NCI-H2081 (cell line): Measurements from ENCODE around the gene FAAH2.
"Not testable (repeated sequence)": the region's sequence is repeated elsewhere in the genome, so short reads cannot be mapped to it uniquely, and the experiment has no call there.

Source experiments
- DNase-seq, 2 experiments: peaks; one replicate each; lab custom pipeline; 2025; lab: John Stamatoyannopoulos, UW

FAAH2 gene, protein sequence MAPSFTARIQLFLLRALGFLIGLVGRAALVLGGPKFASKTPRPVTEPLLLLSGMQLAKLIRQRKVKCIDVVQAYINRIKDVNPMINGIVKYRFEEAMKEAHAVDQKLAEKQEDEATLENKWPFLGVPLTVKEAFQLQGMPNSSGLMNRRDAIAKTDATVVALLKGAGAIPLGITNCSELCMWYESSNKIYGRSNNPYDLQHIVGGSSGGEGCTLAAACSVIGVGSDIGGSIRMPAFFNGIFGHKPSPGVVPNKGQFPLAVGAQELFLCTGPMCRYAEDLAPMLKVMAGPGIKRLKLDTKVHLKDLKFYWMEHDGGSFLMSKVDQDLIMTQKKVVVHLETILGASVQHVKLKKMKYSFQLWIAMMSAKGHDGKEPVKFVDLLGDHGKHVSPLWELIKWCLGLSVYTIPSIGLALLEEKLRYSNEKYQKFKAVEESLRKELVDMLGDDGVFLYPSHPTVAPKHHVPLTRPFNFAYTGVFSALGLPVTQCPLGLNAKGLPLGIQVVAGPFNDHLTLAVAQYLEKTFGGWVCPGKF

DNA sequence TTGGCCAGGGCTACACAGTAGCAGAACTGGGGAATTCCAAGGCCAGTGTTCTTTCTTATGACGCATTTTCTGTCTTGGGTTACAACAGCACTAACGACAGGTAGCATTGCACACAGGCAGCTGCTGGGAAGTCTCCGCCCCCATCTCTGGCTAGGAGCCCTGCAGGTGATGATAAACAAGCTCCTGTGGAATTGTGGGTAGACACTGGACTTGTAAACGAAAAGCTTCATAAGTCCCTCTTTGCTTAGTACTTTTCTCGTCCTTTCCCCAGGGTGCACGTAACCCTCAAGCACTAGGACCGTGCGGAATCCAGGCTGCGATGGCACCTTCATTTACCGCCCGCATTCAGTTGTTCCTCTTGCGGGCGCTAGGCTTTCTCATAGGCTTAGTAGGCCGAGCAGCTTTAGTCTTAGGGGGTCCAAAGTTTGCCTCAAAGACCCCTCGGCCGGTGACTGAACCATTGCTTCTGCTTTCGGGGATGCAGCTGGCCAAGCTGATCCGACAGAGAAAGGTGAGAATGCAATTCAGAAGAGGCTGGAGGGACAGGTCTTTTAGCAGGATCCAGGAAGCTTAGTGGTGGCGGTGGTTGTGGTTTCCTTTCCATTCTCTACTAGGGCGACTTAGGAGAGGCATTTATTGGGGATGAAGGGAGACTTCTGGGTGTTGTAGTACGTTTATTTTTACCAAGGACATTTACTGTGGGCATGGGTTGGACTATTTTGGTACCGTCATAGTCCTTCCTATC, at the start of gene FAAH2:
TSS of gene FAAH2 (plus strand) at position 200 of the 745 bp plus-strand sequence. CDS start at position 320, 120 bp downstream.
- peak; percentile 80 to 93 for DNase-seq

DNA sequence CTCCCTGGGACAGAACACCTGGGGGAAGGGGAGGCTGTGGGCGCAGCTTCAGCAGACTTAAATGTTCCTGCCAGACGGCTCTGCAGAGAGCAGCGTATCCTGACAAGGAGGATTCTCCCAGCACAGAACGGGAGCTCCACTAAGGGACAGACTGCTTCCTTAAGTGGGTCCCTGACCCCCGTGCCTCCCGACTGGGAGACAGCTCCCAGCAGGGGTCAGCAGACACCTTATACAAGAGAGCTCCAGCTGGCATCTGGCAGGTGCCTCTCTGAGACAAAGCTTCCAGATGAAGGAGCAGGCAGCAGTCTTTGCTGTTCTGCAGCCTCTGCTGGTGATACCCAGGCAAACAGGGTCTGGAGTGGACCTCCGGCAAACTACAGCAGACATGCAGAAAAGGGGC, 44.5 kb upstream of the FAAH2 start:
- no peak for DNase-seq

DNA sequence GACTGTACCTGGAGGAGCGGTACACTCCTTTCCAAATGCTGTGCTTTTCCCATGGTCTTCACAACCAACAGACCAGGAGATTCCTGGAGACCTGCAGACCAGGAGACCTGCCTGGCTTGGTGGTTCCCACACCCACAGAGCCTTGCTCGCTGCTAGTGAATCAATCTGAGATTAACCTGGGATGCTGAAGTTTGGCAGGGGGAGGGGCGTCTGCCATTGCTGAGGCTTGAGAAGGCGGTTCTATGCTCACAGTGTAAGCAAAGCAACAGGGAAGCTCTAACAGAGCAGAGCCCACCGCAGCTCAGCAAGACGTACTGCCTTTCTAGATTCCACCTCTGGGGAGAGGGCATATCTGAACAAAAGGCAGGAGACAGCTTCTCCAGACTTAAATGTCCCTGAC, 34.5 kb upstream of the FAAH2 start:
- no peak for DNase-seq

DNA sequence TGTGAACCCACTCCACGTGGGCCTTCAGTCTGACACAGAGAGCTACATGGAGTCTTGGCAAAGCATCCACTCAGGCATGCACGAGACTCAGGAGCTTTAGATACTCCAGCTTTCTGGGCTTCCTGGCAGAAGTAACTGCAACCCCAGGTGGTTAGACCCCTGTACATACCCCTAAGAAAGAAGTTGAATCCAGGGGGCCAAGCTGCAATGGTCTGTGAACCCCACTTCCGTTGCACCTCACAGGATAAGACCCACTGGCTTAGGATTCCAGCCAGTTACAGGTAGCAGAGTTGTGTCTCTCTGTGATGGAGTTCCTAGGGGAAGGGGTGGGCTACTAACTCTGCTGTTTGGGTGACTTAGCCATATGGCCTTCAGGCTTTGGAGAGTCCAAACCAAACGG, 21.4 kb upstream of the FAAH2 start:
- DNase-seq, result no peak

DNA sequence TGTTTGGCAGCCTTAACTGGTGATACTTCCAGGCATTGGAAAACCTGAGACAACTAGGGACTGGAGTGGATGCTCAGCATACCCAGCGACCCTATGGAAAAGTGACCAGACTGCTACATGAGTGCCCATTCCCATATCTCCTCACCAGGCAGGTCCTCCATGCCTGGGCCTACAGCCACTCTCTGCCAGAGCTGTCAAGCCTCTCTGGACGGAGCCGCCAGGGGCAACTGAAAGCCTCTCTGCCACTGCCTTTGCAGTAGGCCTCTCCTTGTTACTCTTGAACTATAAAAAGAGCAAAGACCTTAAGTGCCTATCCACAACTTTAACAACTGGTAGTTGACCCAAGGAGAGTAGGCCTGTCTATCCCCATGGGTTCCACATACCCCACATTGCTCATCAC, 20.2 kb upstream of the FAAH2 start:
- no peak for DNase-seq

DNA sequence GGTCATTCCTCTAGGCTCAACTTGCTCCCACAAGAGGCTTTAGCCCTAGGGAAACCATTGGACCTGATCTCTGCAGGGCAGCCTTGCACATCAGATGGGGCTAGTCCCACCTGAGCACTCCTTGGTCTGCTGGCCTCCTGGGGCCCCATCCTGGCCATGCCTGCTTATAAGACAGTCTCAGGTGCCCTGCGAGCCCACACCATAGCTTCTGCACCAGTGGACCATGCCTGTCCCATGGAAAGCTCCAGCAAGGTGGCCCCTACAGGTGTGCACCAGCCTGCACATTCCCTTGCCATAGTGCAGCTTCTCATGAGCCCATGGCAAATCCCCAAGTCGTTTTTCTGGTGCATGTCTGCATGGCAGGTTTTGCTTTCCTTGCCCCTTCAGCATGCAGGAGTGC, 19.6 kb upstream of the FAAH2 start:
- no peak for DNase-seq

DNA sequence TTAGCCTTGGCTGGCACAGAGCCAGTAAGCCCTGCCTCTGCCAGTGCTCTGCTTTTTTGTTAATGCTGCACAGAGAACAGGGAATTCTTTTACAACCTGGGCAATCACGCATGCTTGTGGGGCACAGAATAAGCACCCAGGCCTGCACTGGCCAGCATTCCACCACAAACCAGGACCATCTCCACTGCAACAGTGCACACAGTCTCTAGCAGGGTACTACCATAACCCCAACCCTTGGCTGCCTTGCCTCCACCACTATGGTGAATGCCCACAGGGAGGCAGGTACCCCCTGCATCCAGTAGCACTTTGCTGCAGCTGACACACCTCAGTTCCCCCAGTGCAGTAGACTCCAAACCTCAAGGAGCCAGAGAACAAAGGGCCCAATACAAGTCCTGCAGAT, 19.2 kb upstream of the FAAH2 start:
- DNase-seq, result no peak

DNA sequence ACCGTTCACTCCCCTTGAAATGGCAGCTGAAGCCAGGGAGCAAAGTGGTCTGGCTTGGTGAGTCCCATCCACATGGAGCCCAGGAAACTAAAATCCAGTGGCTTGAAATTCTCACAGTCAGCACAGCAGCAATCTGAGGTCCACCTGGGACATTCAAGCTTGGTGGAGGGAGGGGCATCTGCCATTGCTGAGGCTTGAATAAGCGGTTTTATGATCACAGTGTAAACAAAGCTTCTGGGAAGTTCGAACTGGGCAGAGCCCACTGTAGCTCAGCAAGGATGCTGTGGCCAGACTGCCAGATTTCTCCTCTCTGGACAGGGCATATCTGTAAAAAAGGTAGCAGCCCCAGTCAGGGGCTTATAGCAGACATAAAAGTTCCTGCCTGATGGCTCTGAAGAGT, 15.5 kb upstream of the FAAH2 start:
- no peak for DNase-seq

DNA sequence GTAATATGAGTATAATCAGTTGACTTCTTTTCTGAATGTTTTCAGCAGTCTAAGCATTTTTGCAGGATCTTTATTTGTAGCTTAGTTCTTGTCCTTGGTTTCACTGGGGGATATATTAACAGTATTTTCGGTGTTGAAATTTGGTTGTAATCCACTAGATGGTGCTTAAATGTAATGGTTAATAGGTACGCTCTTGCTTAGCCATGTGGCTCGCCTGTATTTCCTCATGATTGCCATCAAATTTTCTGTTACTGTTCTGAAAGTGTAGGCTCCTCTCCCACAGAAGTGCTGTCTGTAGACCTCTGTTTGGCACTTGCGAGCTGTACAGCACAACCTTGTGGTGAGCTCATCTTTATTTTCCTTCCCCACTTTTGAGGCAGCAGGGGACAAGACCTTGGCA, 3.9 kb upstream of the FAAH2 start:
- peak in 1 of 2 experiments; percentile 16 for DNase-seq

DNA sequence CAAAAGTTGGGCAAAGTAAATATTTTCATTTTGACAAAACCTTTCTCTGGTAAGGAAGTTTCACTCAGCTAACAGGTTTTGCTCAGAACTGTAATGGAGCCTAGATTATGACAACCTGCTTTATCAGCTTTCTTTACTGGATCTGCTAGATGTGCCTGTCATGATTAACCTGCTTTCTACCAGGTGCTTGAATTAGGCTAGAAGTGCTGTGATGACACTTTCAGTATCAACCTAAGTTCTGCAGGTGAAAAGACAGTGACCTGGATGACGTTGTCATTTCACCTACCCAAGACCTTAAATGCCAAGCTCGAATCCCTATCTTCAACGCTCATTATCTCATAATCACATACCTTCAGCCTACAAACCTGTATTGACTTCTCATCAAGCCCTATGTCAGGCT, 1.5 kb upstream of the FAAH2 start:
- DNase-seq, result no peak

DNA sequence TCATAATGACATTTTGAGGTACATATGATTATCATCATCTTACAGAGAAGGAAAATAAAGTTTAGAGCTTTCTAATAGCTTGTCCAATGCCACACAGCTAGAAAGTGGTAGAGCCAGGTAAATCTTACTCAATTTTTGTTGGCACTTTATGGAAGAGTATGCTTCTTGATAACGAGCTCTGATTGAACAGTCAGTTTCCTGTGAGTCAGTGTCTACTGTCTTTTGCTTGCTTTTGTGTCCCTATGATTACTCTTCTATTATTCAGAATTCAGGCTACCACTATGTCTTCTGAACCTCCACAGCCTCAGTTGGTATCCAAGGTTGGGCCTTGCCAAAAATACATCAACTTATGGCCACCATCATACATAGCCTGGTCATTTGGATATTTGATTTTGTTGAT, 2.6 kb downstream of the FAAH2 start:
- no peak for DNase-seq

DNA sequence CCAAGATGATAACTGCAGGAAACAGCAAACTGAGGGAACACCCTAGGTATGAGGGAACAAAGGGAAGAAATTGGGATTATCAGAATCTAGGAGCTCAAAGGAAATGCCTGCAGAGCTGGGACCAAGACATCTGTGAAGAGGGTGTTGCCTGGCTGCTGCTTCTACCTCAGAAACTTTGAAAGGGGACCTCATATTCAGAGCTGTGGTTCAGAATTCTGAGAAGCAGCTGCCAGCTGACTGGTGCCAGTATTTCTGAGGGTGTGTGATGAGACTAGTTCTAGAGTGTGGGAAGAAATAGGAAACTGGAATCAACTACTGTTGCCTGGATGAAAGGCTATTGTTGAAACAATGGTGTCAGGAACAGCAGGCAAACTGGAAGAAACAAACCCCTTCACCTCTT, 8.5 kb downstream of the FAAH2 start:
- DNase-seq, result no peak

DNA sequence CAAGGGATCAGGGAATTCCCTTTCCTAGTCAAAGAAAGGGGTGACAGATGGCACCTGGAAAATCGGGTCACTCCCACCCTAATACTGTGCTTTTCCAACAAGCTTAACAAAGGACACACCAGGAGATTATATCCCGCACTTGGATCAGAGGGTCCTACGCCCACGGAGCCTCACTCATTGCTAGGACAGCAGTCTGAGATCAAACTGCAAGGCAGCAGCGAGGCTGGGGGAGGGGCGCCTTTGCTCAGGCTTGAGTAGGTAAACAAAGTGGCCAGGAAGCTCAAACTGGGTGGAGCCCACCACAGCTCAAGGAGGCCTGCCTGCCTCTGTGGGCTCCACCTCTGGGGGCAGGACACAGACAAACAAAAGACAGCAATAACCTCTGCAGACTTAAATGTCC, 9.2 kb downstream of the FAAH2 start:
- DNase-seq, result not testable (repeated sequence)

DNA sequence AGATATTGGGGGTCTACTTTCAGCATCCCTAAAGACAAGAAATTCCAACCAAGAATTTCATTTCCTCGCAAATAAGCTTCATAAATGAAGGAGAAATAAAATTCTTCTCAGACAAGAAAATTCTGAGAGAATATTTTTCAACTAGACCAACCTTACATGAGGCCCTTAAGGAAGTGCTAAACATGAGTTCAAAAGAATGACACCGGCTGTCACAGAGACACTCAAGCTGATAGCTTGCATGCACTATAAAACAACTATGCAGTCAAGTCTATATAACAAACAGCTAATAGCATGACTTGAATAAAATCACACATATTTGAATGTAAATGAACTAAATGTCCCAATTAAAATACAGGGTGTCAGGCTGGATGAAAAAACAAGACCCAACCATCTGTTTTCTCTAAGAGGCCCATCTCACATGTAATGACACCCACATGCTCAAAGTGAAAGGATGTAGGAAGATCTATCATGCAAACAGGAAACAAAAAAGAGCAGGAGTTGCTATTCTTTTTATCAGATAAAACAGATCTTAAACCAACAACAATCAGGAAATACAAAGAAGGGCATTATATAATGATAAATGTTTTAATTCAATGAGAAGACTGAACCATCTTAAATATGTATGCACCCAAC, 27.2 kb downstream of the FAAH2 start:
- no peak for DNase-seq

DNA sequence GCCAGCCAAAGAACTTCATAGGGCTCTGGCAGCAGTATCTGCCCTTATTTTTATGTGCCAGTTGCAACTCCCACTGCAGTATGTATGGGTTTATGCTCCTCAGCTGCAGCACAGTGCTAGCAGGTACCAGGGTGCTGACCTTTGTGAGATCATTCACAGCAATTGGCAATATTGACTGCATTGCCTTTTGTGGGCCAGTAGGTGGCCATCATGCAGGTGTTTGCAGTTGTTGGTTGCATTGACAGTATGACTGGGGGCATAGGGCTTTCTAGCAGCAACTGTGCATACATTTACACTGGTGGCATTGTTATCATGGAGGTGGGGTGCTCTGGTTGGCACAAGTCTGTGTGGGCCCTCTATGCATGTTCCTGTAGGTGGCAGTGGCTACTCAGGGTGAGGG, 42.5 kb downstream of the FAAH2 start:
- no peak for DNase-seq

DNA sequence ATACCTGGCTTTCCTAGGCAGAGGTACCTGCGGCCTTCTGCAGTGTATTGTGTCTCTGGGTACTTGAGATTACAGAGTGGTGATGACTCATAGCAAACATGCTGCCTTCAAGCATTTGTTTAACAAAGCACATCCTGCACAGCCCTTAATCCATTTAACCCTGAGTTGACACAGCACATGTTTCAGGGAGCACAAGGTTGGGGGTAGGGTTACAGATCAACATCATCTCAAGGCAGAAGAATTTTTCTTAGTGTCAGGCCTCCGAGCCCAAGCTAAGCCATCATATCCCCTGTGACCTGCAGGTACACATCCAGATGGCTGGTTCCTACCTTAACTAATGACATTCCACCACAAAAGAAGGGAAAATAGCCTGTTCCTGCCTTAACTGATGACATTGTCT, 49.3 kb downstream of the FAAH2 start:
- peak in 1 of 2 experiments; percentile 13 for DNase-seq

DNA sequence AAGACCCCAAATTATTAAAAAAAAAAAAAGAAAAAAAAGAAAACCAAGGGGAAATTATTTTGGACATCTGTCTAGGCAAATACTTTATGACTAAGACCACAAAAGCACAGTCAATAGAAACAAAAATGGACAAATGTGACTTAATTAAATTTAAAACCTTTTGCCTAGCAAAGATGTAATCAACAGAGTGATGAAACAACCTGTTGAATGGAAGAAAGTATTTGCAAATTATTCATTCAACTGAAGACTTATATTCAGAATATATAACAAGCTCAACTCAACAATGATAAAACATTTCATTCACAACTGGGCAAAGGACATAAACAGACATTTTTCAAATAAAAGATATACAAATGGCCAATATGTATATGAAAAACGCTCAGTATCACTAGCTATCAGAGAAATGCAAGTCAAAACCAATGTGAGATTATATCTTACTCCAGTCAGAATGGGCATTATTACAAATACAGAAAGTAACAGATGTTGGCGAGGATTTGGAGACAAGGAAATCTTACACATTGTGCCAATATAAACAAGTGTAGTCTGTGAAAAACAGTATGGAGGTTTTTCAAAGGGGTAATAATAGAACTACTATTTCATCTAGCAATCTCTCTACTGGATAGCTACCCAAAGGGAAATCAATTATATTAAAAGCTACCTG, 67.1 kb downstream of the FAAH2 start:
- DNase-seq, result peak in 1 of 2 experiments; percentile 7

DNA sequence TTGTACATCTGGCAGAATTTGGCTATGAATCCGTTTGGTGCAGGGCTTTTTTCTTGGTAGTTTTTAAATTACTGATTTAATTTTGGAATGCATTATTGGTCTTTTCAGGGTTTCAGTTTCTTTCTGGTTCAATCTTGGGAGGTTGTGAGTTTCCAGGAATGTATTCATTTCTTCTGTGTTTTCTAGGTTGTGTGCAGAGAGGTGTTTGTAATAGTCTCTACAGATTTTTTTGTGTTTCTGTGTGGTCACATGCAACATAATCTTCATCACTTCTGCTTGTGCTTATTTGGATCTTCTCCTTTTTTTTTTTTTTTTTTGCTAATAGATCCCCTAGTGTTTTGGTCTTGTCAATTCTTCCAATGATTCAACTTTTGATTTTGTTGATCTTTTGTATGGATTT, 77.6 kb downstream of the FAAH2 start:
- no peak for DNase-seq

DNA sequence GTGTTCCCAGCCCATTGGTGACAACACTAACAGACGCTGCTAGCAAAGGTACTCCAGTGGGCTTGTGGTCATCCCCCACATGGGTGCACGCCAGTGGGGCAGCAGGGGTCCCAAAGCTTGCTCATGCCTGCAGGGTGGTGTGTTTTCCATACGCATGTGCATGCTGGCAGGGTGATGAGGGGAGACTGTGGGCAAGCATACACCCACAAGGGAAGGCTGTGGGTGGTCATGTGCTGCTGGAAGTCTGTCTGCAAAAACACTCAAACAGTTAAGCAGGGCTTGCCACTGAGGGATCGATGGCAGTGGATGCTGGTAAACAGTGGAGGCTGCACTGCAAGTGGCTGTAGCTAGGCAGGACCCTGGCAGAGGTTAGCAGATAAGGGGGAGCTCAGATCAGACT, 79.9 kb downstream of the FAAH2 start:
- no peak for DNase-seq

DNA sequence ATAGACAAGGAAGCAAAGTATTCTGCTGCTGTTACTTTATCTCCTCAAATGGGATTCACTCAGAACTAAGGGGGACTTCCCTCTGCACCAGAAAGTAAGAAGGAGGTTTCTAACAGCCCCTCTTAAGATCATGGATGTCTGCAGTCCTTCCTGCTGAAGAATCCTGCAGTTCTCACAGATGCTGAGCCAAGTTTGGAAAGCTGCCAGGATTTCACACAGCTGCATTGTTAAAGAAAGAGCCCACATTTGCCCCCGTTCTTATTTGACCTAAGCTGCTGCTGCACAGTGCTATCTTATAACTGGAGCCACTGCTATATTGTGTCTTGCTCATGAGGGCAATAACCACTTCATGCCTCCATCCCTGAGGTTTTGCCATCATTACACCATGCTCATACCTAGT, 81.1 kb downstream of the FAAH2 start:
- peak in 1 of 2 experiments; percentile 2 for DNase-seq

DNA sequence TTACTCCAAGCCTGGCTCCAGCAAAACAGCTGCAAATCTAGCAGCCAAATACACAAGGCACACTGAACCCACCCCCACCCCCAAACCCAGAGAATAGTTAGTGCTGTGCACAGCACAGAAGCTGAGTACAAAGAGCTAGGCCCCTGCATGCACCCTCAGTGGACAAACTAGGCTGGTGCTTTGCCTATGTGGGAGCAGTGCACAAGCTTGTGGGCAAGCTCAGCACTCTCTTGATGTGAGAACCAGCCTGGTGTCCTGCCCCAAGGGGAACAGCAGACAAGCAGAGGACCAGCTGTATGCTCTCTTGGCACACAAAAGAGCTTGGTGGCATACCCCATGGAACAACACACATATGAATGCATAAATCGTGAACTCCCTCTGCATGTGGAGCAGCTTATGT, 81.7 kb downstream of the FAAH2 start:
- no peak for DNase-seq

DNA sequence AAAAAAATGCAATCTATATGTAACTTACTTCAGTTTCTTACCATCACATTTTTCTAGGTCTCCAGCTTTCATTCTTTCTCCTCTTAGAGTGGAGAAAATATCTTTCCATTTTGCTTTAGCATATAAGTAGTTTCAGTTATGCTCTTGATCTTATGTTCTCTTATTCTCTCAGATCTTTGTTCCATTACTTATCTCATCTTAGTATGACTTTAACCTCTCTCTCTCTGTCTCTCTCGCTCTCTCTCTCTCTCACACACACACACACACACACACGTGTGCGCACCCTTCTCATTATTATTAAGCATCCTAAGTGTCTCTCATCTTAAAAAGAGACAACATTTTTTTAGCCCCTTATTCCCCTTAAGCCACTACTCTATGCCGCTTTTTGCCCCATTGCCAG, 92.8 kb downstream of the FAAH2 start:
- no peak for DNase-seq
